Measurements from ENCODE around the gene SNX6.

DNA sequence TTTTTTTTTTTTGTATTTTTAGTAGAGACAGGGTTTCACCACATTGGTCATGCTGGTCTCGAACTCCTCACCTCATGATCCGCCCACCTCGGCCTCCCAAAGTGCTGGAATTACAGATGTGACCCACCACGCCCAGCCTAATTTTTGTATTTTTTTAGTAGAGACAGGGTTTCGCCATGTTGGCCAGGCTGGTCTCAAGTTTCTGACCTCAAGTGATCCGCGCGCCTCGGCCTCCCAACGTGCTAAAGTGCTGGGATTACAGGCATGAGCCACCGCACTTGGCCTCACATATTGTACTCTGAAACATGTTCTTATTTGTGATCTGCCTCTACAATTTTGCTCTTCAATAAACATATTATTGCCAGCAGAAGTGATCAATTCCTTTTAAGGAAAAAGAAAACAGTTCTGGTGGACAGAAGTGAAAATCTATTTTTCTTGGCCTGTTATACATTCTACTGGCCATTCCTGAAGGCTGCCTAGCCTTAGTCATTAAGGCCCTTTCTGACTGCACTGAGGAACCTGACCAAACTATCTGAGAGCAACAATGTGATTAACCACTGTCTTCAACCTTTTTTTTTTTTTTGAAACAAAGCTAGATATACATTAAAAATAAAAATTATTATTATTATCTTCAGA lies 36.1 kb downstream of the SNX6 start:
- TF ChIP-seq, protein P1, sequence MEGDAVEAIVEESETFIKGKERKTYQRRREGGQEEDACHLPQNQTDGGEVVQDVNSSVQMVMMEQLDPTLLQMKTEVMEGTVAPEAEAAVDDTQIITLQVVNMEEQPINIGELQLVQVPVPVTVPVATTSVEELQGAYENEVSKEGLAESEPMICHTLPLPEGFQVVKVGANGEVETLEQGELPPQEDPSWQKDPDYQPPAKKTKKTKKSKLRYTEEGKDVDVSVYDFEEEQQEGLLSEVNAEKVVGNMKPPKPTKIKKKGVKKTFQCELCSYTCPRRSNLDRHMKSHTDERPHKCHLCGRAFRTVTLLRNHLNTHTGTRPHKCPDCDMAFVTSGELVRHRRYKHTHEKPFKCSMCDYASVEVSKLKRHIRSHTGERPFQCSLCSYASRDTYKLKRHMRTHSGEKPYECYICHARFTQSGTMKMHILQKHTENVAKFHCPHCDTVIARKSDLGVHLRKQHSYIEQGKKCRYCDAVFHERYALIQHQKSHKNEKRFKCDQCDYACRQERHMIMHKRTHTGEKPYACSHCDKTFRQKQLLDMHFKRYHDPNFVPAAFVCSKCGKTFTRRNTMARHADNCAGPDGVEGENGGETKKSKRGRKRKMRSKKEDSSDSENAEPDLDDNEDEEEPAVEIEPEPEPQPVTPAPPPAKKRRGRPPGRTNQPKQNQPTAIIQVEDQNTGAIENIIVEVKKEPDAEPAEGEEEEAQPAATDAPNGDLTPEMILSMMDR (IDR thresholded peaks at IDR 0.05; ENCODE audit: low read depth, low read length, poor library complexity, severe bottlenecking): no peak
- TF ChIP-seq EZH2phosphoT487 (IDR thresholded peaks at IDR 0.05; ENCODE audit: borderline replicate concordance, low read length): no peak

All from DOHH2 (cell line).